GM19043 (cell line): Measurements from ENCODE around the gene VPS26B.
"Not testable (repeated sequence)": the region's sequence is repeated elsewhere in the genome, so short reads cannot be mapped to it uniquely, and the experiment has no call there.

Source experiments
- ATAC-seq: cut with Tn5 transposase; IDR thresholded peaks from one replicate; pipeline ENCODE4 v1.9.1; 2021; ENCODE audit warnings: low read depth; ENCODE audit not compliant: unreplicated experiment

VPS26B gene

DNA sequence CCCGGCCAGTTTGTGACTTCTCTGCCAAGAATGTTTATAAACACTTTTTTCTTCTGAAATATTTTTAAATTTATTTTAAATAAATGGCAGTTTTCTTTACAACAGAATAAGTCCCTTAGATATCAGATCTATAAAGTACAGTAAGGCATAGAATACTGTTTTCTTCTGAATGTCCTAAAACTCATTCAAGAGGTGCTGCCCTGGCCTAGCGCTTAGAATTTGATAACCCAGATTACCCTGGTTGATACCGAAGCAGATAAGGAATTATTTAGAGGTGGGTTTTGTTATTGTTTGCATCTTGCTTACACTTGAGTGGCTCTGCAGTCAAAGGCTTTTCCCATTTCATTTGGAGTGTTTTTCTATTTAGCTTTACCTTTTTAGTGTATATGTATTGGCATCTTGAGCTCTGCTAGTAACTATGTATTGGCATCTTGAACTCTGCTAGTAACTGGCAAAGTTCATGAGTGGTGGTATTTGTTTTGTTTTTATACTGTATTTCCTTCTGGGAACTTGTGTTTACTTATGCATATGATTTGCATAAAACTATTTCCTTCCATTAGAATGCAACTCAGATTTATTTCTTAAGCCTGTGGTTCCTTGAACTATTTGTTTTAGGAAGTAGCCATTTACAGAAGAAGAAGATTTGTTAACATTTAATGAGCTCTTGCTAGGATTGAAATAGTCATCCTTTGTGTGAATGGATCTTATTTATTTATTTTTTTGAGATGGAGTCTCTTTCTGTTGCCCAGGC lies 30.1 kb downstream of the VPS26B start:
- ATAC-seq, result no peak

GRCh38 chr11:134255184-134255561 lies 30.7 kb downstream of the VPS26B start:
- not testable (repeated sequence) for ATAC-seq

GRCh38 chr11:134257101-134257500 lies 32.6 kb downstream of the VPS26B start:
- ATAC-seq, result no peak

DNA sequence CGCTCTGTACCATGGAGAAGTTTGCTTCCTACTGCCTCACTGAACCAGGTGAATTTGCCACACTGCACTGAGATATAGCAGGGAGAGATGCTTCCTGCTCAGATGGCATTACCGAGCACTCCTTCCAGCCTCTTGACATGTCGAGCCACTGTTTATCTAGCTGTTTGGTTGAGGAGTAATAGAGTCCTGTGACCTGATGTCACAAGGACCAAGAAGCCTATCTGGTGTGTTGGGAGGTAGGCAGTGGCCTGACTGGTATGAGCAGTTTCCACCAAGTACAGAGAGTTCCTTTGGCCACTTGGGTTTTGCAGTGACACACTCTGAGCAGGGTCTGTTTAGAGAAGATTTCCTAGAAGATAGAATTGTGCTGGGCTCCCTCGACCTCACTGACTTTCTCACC lies 34.1 kb downstream of the VPS26B start:
- no peak for ATAC-seq

GRCh38 chr11:134260503-134260902 lies 36.0 kb downstream of the VPS26B start:
- no peak for ATAC-seq

DNA sequence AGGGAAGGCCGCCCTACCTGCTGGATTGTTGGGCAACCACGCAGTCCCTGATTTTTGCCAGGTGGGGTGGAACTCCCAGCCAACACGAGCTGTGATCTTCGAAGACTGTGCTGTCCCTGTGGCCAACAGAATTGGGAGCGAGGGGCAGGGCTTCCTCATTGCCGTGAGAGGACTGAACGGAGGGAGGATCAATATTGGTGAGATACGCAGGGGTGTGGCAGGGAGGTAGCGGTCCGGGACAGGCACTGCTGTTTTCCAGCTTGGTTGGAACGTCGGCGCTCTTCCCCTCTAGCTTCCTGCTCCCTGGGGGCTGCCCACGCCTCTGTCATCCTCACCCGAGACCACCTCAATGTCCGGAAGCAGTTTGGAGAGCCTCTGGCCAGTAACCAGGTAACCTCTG lies 36.5 kb downstream of the VPS26B start:
- no peak for ATAC-seq

DNA sequence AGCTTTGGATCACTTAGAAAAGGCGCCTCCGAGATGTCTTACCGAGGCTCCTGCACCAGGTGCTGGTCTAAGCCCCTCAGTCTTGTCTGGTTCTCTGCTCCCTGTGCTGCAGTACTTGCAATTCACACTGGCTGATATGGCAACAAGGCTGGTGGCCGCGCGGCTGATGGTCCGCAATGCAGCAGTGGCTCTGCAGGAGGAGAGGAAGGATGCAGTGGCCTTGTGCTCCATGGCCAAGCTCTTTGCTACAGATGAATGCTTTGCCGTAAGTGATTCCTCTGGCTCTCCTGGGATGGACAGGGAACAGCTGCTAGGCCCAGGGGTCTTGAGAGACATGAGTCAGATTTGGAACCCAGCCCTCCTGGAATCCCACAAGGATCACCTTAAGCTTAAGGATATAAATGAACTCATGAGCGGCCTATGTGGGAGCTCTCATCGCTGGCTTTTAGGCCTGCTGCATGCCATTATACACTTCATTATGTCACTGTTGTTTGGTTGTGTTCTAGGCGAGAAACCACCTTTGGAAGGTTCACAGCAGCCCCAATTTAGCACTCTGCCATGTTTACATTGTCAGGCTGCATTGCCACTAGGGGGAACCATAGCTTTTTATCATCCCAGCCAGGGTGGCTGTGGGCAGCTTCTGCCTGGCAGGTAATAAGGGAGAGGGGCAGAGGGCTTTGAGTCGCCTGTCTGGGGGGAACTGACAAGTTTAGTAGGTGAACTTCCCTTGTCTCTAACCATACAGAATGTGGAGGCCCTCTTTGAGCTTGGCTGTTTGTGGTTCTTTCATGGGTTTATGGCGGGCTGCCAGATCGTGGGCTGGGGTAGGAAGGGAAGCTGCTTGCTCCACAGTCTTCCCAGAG lies 37.4 kb downstream of the VPS26B start:
- no peak for ATAC-seq

DNA sequence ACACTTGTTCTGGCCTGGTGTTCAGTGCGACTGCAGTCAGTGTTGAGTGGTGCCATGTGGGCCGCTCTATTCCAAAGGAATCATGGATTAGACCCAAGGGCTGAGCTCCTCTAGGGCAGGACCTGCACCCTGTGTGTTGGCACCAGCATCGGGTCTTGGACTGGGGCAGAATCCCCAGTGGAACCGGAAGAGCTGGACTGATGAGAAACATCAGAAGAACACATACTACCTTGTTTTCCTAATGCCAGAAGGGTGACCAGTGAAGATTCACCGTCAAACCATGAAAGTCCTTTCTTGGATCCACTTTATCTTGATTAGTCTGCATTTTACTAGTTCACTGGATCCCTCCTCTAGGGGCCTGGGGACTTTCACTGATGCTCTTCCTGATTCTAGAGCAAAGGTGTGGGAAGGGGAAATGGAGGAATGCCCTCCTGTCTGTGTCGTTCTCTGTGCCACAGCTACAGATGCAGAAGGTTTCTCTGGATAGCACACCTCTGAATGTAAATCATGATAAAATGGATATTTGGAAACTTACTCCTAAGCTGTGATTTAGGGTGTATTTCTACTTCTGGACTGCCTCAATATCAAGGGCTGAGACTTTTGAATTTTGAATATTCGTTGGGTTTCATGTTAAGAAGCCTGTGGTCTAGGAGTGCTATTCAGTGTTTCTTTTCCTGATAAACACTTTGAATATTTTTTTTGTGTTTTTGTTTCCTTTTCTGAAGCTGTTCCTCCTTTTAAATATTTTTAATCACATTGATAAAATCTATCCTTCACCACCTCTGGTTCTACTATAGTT lies 40.7 kb downstream of the VPS26B start:
- no peak for ATAC-seq

DNA sequence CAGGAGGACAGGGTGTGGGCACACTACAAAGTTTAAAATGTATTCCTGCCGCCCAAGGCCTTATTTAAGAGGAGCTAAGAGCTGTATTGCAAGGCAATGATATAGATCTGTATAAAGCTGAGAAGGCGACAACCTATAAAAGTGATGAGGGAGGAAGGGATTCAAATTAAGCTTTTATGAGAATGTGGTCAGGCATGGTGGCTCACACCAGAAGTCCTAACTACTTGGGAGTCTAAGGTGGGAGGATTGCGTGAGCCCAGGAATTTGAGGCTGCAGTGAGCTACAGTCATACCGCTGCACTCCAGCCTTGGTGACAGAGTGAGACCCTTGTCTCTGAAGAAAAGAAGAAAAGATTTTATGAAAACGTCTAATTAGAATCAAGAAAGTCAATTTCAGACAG lies 42.0 kb downstream of the VPS26B start:
- no peak for ATAC-seq

GRCh38 chr11:134266841-134267251 lies 42.4 kb downstream of the VPS26B start:
- ATAC-seq, result no peak

DNA sequence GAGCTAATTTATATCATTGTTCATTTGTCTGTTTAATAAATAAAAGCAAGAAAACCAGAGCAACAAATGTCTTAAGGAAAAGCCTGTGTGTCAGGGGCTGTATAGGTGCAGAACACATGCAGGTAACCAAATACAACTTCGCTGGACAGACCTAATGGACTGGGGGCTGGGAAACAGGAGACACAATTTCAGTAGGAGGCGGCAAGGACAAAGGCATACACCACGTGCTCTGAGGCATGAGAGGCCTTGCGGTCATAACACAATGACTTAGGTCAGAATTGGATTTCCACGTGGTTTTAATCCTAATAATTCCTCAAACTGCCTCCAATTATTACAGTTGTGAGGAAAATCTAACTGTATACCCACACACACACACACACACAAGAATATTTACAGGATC lies 43.0 kb downstream of the VPS26B start:
- no peak for ATAC-seq

DNA sequence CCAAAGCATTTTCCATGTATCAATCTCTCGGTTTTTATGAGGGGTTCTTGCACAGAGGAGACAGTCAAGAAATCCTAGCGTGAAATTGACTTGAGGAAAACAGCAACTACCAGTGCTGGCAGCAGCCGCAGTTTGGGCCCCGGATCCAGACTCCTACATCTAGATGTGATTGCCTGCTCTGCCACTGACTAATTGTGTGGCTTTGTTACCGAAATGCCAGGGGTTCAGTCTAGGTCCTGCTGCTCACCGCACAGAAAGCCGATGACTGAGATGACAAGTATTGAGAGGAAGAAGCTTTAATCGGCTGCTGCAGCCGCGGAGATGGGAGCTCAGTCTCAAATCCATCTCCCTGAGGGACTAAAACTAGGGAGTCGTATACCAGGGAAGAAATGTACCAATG lies 43.5 kb downstream of the VPS26B start:
- no peak for ATAC-seq

DNA sequence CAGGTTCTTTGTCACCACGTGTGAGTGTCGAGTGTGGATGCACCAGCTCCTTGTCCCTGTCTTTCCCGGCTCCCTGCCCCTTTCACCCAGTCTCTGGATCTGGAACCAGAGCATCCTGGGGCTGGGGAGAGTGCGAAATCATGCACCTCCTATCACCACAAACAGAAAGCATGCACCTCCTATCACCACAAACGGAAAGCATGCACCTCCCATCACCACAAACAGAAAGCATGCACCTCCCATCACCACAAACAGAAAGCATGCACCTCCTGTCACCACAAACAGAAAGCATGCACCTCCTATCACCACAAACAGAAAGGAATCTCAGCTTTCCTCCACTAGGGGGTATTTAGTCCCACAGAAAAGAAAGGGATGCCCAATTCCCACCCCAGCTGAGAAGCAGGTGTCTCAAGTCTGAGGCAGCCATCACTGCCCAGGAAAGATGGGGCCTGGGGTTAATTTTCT lies 45.8 kb downstream of the VPS26B start:
- no peak for ATAC-seq

- ATAC-seq, result no peak
These were observed 47.5 kb downstream of the VPS26B start for GRCh38 chr11:134271978-134272377.

- no peak for ATAC-seq
These were observed 48.2 kb downstream of the VPS26B start for GRCh38 chr11:134272381-134273316.

GRCh38 chr11:134273317-134273712 lies 48.8 kb downstream of the VPS26B start:
- no peak for ATAC-seq

GRCh38 chr11:134275188-134275533 lies 50.7 kb downstream of the VPS26B start:
- ATAC-seq, result no peak

DNA sequence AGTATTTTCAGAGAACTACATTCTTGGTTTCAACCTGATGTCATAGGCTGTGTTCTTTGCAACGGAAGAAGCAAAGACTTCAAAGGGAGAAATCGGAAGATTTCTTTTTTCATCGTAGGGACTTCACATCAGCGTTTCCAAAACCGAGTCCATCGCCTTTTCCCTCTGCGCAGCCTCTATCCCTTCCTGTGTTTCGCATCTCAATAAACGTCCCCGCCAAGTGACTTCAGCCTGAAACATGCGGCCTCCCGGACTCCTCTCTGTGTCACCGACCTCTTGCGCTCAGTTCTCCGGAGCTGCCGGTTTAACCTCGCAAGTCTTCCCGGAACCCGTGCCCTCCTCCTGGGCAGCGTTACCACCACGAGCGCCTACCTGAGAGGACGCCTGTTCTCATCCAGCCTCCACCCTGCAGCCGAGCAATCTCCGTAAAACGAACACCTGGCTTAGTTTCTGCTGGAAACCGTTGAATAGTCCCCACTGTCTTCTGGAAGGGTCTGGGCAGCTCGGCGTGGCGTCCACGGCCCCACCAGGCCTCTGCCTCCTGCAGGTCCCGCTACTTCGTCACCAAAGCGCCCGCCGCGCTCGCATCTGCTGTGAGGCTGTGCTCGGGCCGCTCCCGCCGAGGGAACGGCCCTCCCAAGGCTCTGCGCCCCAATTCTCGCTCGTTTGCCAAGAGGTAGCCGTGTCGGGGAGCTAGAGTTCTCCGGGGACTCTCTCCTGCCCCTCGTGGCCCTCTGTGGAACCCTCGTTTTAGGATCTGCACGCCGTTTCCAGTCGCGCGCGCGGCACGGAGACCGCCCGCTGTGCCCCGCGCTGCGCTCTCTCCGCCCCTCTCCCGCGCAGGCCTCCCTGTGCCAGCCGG lies 51.3 kb downstream of the VPS26B start, which contains the start of gene GLB1L3:
GLB1L3 (plus strand) TSS at position 846 of the 862 bp plus-strand sequence. CDS start 362 bp downstream, outside the sequence.
- ATAC-seq, result no peak
